WTC11 (cell line): ENCODE measurements around the gene PCSK5.

ENCODE experiments used
- FOXK1 ChIP-seq: sonication (generic); formaldehyde crosslinking; IDR thresholded peaks from 2 replicates; pipeline ENCODE4 v1.8.0; 2022; ENCODE audit warnings: mild to moderate bottlenecking, moderate library complexity, missing genetic modification reagents
- JUN ChIP-seq: sonication (generic); formaldehyde crosslinking; IDR thresholded peaks from 2 replicates; pipeline ENCODE4 v1.8.0; 2023; ENCODE audit warnings: mild to moderate bottlenecking, missing genetic modification reagents
- NR3C1 ChIP-seq: sonication (generic); formaldehyde crosslinking; conservative IDR thresholded peaks from 2 replicates; pipeline ENCODE4 v1.8.1; 2023; ENCODE audit warnings: low read depth, mild to moderate bottlenecking, missing genetic modification reagents
- ZNF121 ChIP-seq: sonication (generic); formaldehyde crosslinking; IDR thresholded peaks from 2 replicates; pipeline ENCODE4 v1.8.0; 2023; ENCODE audit warnings: missing genetic modification reagents
- TF ChIP-seq, protein P1 (sequence below): sonication (generic); formaldehyde crosslinking; IDR thresholded peaks from 2 replicates; pipeline ENCODE4 v1.8.0; 2022; ENCODE audit warnings: mild to moderate bottlenecking, missing genetic modification reagents
- TF ChIP-seq, protein P2 (sequence below): fragments of 200-600 bp; IDR thresholded peaks from 2 replicates; pipeline ENCODE4 v1.8.0; 2022; ENCODE audit warnings: antibody characterized with exemption
- TF ChIP-seq, protein P3 (sequence below): sonication (generic); formaldehyde crosslinking; IDR thresholded peaks from 2 replicates; pipeline ENCODE4 v1.8.0; 2022; ENCODE audit warnings: mild to moderate bottlenecking, missing genetic modification reagents

DNA sequence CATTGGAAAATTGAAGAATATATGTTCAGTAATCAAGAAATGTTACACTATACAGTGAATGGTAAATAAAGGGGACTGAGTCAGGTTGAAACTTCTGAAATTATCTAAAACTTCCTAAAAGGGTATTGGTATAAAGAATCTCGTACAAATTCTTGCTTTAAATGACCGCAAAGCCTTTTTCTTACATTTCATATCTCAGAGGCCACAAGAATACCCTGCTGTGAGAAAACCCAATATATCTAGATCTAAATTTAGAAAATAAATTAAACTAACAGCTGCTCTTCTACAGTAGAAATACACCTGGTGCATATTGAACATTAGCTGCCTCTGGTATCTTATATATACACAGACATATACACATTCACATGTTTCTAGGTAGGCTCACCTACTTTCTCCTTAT lies 221.7 kb downstream of the PCSK5 start:
- TF ChIP-seq ZNF121 (CRISPR knock-in tag) (no peak), JUN (CRISPR knock-in tag) (no peak), FOXK1 (CRISPR knock-in tag) (no peak), NR3C1 (no peak)
- TF ChIP-seq, protein P1, sequence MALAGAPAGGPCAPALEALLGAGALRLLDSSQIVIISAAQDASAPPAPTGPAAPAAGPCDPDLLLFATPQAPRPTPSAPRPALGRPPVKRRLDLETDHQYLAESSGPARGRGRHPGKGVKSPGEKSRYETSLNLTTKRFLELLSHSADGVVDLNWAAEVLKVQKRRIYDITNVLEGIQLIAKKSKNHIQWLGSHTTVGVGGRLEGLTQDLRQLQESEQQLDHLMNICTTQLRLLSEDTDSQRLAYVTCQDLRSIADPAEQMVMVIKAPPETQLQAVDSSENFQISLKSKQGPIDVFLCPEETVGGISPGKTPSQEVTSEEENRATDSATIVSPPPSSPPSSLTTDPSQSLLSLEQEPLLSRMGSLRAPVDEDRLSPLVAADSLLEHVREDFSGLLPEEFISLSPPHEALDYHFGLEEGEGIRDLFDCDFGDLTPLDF = no peak
- TF ChIP-seq, protein P2, sequence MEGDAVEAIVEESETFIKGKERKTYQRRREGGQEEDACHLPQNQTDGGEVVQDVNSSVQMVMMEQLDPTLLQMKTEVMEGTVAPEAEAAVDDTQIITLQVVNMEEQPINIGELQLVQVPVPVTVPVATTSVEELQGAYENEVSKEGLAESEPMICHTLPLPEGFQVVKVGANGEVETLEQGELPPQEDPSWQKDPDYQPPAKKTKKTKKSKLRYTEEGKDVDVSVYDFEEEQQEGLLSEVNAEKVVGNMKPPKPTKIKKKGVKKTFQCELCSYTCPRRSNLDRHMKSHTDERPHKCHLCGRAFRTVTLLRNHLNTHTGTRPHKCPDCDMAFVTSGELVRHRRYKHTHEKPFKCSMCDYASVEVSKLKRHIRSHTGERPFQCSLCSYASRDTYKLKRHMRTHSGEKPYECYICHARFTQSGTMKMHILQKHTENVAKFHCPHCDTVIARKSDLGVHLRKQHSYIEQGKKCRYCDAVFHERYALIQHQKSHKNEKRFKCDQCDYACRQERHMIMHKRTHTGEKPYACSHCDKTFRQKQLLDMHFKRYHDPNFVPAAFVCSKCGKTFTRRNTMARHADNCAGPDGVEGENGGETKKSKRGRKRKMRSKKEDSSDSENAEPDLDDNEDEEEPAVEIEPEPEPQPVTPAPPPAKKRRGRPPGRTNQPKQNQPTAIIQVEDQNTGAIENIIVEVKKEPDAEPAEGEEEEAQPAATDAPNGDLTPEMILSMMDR = no peak
- TF ChIP-seq, protein P3, sequence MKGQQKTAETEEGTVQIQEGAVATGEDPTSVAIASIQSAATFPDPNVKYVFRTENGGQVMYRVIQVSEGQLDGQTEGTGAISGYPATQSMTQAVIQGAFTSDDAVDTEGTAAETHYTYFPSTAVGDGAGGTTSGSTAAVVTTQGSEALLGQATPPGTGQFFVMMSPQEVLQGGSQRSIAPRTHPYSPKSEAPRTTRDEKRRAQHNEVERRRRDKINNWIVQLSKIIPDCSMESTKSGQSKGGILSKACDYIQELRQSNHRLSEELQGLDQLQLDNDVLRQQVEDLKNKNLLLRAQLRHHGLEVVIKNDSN (CRISPR knock-in tag) = no peak
